Lower leg skin (tissue), 3 donors: ENCODE results near the gene KIF1A.

ENCODE experiments used
- CTCF ChIP-seq, 3 donors: fragments of 450-650 bp; IDR thresholded peaks; one replicate each; pipeline ENCODE4 v1.5.1; 2016; ENCODE audit warnings: antibody characterized with exemption in 3 of 3, mild to moderate bottlenecking in 3 of 3, moderate library complexity in 2 of 3
- POLR2A ChIP-seq, 2 donors: fragments of 450-650 bp; IDR thresholded peaks; one replicate each; pipeline ENCODE4 v1.6.1; 2016 to 2017; ENCODE audit warnings: antibody characterized with exemption in 2 of 2, mild to moderate bottlenecking in 1 of 2, moderate library complexity in 1 of 2

- no peak for TF ChIP-seq CTCF (IDR thresholded peaks at IDR 0.05)
- no peak for TF ChIP-seq POLR2A (IDR thresholded peaks at IDR 0.05)
Observed at GRCh38 chr2:240760121-240760520, 59.9 kb downstream of the KIF1A start.
